Aorta (tissue), 5 donors: Measurements from ENCODE around the gene NEO1. TPM values are rescaled to one million over a fixed set of nuclear protein-coding genes. Genes with fewer than 3 reads are reported as not detected.
A peak's percentile ranks its signal among the peaks of the same experiment; 100 is the strongest.
"Not testable (repeated sequence)": the region's sequence is repeated elsewhere in the genome, so short reads cannot be mapped to it uniquely, and the experiment has no call there.

Experiments
- ATAC-seq: fragments of 200-7000 bp; cut with Tn5 transposase; one replicate; pipeline ENCODE4 v1.9.1; 2022; ENCODE audit warnings: moderate library complexity; ENCODE audit not compliant: low FRiP score
- DNase-seq, 2 donors: peaks; one replicate each; pipeline ENCODE4 v3.0.0-alpha.2; 2020
- H3K27ac ChIP-seq, 2 donors: one replicate each; pipeline ENCODE4 v1.5.1; 2013; ENCODE audit warnings: low read length in 2 of 2, mild to moderate bottlenecking in 2 of 2, moderate library complexity in 2 of 2, control low read depth in 1 of 2, inconsistent platforms in 1 of 2, low read depth in 1 of 2
- H3K27me3 ChIP-seq, 2 donors: one replicate each; pipeline ENCODE4 v1.6.1; 2013; ENCODE audit warnings: control low read depth in 1 of 2, low read length in 1 of 2, mild to moderate bottlenecking in 1 of 2, moderate library complexity in 1 of 2; ENCODE audit not compliant: insufficient read depth in 2 of 2, control insufficient read depth in 1 of 2
- H3K36me3 ChIP-seq, 2 donors: one replicate each; pipeline ENCODE4 v1.6.1; 2013; ENCODE audit warnings: control low read depth in 1 of 2, low read length in 1 of 2, mild to moderate bottlenecking in 1 of 2; ENCODE audit not compliant: insufficient read depth in 2 of 2, control insufficient read depth in 1 of 2
- H3K4me1 ChIP-seq, 2 donors: one replicate each; pipeline ENCODE4 v1.6.1; 2013; ENCODE audit warnings: low read length in 2 of 2, control low read depth in 1 of 2, mild to moderate bottlenecking in 1 of 2, moderate library complexity in 1 of 2; ENCODE audit not compliant: insufficient read depth in 2 of 2, control insufficient read depth in 1 of 2
- H3K4me3 ChIP-seq, 2 donors: one replicate each; pipeline ENCODE4 v1.5.1; 2013; ENCODE audit warnings: low read length in 2 of 2, control low read depth in 1 of 2, mild to moderate bottlenecking in 1 of 2
- H3K9me3 ChIP-seq: one replicate; pipeline ENCODE4 v1.6.1; 2013; ENCODE audit warnings: mild to moderate bottlenecking, low read length; ENCODE audit not compliant: control insufficient read depth
- whole genome bisulfite sequencing, 2 donors: extraction: QIAGEN DNeasy Blood & Tissue Kit; methylation state at CpG; one replicate each; pipeline ENCODE4 v1.1.7; 2013; 5-methylcytosine and 5-hydroxymethylcytosine counted together
- intact Hi-C, 2 donors: fragments of 100-400 bp; cut with DNase I; formaldehyde crosslinking; loops; one replicate each; pipeline versions ENCODE4 v1.14.2 to v1.15.0; 2022
- polyA plus RNA-seq, 2 donors: library from polyadenylated mRNA; stranded (reverse); fragments of 200-250 nt; gene quantifications; one replicate each; pipeline ENCODE4 v1.2.3, GENCODE V29; 2013
- total RNA-seq, 2 donors: library from RNA; stranded (reverse); fragmentation: NEBNext Ultra II Directional; extraction: Animal tissue kit (Norgen Biotek cat#: 25700); gene quantifications; one replicate each; pipeline ENCODE4 v1.2.1, GENCODE V29; 2021
- donor health status: healthy with polysubstance abuse.
- donor health status: Bipolar disorder and iron deficiency.
- donor health status: DM: no; HTN: no; CAD: no.
- donor health status: DM: no; HTN: no; CAD: no.
- donor health status: DM: yes; HTN: yes; CAD: no.

Gene NEO1
- total and polyA plus RNA-seq, 4 donors: 11.3 to 46.7 (median 24.7) TPM

DNA sequence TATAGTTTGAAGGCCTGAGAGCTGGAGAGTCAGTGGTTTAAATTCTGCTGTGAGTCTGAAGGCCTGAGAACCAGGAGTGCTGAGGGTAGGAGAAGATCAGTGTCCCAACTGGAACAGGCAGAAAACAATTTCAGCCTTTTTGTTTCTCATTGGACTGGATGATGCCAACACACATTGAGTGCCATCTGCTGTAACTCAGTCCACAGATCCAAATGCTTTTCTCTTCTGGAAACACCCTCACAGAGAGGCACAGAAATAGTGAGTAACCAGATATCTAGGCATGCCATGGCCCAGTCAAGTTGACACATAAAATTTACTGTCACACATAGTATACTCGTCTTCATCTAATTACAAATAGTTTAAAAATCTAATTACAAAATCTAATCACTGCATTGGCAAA, 100.8 kb downstream of the NEO1 start:
- ATAC-seq (no peak), DNase-seq (no peak)
- Histone ChIP-seq H3K27me3 (no peaks in the 10 kb centered on the region), H3K4me3 (no peak overlapping the region), H3K36me3 (peaks cover 0 to 3% of the 10 kb centered on the region in 2 donors), H3K4me1 (no peaks in the 10 kb centered on the region), H3K9me3 (peaks cover 1% of the 10 kb centered on the region), H3K27ac (no peak overlapping the region)
- WGBS, 2 donors: 92 to 100% methylated on average over 1 of the region's 1 CpG
- intact Hi-C loops: no loop called here

- ATAC-seq (no peak), DNase-seq (no peak)
- no peak overlapping the region for H3K27ac ChIP-seq
- WGBS, 2 donors: 86 to 87% methylated on average over 5 of the region's 5 CpGs
- H3K4me1 ChIP-seq: no peaks in the 10 kb centered on the region
- peaks cover 1% of the 10 kb centered on the region for H3K9me3 ChIP-seq
- H3K36me3 ChIP-seq: peaks cover 0 to 3% of the 10 kb centered on the region in 2 donors
- H3K27me3 ChIP-seq: no peaks in the 10 kb centered on the region
- no peak overlapping the region for H3K4me3 ChIP-seq
- intact Hi-C loops: no loop called here
Observed at GRCh38 chr15:73153447-73153846, 101.2 kb downstream of the NEO1 start.

DNA sequence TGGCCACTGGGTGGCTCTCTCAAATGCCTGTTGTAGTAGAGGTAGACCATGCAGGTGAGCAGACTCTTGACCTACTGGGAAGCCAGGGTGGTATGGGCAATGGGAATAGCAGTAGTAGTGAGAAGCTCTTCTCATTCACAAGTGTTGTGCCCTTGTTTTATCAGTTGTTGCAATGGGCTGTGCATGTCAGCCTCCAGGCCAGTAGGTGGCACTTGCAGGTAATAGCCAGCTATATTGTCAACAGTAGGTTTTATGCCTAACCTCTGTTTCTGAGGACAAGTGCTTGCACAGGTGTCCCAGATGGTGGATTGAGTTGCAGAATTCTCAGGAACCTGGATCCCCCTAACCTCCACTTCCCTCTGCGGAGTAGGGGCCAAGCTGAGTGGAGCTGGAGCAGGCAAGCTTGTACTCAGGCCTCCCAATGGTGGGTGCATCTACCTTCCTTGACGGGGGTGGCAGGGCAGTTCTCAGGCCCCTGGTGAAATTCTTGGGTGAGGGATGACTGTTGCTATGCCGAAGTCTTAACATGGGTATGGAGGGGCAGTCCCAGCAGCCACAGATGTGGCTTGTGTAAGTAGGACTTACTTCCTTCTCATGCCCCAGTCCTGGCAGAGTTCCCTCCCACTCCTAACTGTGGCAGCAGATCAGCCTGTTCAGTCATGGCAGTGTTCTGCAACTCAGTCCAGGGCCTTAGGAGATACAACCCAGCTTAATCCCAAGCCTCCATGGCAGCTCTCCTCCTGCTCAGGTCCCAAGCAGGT, 104.3 kb downstream of the NEO1 start:
- Histone ChIP-seq H3K27ac (no peak overlapping the region), H3K4me3 (no peak overlapping the region), H3K9me3 (peaks cover 1% of the 10 kb centered on the region), H3K27me3 (no peaks in the 10 kb centered on the region), H3K36me3 (peaks cover 0 to 3% of the 10 kb centered on the region in 2 donors), H3K4me1 (peaks cover 1 to 3% of the 10 kb centered on the region in 2 donors)
- 98% methylated on average over 3 of the region's 3 CpGs for WGBS, 2 donors
- intact Hi-C loops: no loop called here
- ATAC-seq (peak; percentile 36), DNase-seq (no peak)

- Histone ChIP-seq H3K27me3 (no peaks in the 10 kb centered on the region), H3K4me1 (peaks cover 3 to 8% of the 10 kb centered on the region in 2 donors), H3K36me3 (no peaks in the 10 kb centered on the region), H3K4me3 (no peak overlapping the region), H3K9me3 (no peaks in the 10 kb centered on the region), H3K27ac (peak overlapping the region in 1 of 2 donors; percentile 81)
- 4 to 16% methylated on average over 1 of the region's 1 CpG for WGBS, 2 donors
- no peak for ATAC-seq
- DNase-seq: no peak
- intact Hi-C loops: no loop called here
Observed at GRCh38 chr15:73161546-73161945, 109.3 kb downstream of the NEO1 start.

- peaks cover 2 to 5% of the 10 kb centered on the region in 2 donors for H3K4me1 ChIP-seq
Observed at GRCh38 chr15:73165435-73165834, 113.2 kb downstream of the NEO1 start.

DNA sequence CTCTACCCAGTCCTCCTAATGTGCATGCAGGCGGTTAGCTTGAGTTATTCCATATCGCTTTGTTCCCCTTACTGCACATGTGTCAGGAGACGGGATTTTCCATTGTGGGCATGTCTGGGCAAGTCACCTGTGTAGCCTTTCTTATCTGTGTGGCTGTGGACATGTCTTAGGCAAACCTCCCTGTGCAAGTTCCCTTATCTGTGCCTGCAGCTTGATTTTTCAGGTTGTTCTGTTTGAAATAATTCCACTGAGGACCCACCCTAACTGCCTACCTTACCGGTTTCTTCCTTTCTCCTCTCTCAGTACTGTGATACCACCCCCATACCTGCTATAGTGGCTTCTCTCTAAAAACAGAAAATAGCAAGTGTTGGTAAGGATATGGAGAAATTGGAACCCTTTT, 113.6 kb downstream of the NEO1 start:
- ATAC-seq (no peak), DNase-seq (no peak)
- Histone ChIP-seq H3K4me1 (peaks cover 2 to 5% of the 10 kb centered on the region in 2 donors), H3K4me3 (no peak overlapping the region), H3K36me3 (no peaks in the 10 kb centered on the region), H3K9me3 (no peaks in the 10 kb centered on the region), H3K27me3 (no peaks in the 10 kb centered on the region), H3K27ac (no peak overlapping the region)
- intact Hi-C loops: no loop called here
- WGBS, 2 donors: 97 to 98% methylated on average over 4 of the region's 4 CpGs

More at GRCh38 chr15:73165435-73165834, 113.2 kb downstream of the NEO1 start:
- H3K9me3 ChIP-seq: no peaks in the 10 kb centered on the region
- ATAC-seq (no peak), DNase-seq (no peak)
- H3K4me3 ChIP-seq: no peak overlapping the region
- no peaks in the 10 kb centered on the region for H3K36me3 ChIP-seq
- no peak overlapping the region for H3K27ac ChIP-seq
- no peaks in the 10 kb centered on the region for H3K27me3 ChIP-seq
- intact Hi-C loops: no loop called here
- 97 to 98% methylated on average over 3 of the region's 3 CpGs for WGBS, 2 donors

- H3K4me1 ChIP-seq, H3K27me3 ChIP-seq, H3K36me3 ChIP-seq, intact Hi-C loops, DNase-seq, H3K4me3 ChIP-seq, ATAC-seq, H3K9me3 ChIP-seq, H3K27ac ChIP-seq: not testable (repeated sequence)
- no CpG with 5 or more reads among the region's 1 CpG for WGBS, 2 donors
Observed at GRCh38 chr15:73166711-73167110, 114.4 kb downstream of the NEO1 start.

DNA sequence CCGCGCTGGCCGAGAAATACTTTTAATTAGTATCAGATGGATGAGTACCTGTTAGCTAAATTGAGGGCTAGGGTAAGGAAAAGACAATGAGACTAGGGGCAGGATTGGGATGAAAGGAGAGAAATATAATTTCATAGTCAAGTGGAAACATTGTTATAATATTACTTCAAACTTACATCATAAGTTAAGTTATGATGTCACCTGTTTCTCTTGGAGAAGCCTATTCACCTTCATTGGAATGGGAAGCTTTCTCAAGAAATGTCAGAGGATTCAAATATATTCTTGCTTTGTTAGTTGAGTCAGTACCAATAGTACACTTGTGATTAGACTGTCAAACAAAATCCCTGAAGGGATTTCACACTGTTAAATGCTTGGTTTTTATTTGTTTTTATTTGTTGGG, 116.2 kb downstream of the NEO1 start:
- peaks cover 0 to 4% of the 10 kb centered on the region in 2 donors for H3K4me1 ChIP-seq
- H3K9me3 ChIP-seq: no peaks in the 10 kb centered on the region
- ATAC-seq (no peak), DNase-seq (no peak)
- H3K36me3 ChIP-seq: no peaks in the 10 kb centered on the region
- WGBS, 2 donors: 98% methylated on average over 3 of the region's 3 CpGs
- no peak overlapping the region for H3K4me3 ChIP-seq
- H3K27ac ChIP-seq: no peak overlapping the region
- H3K27me3 ChIP-seq: no peaks in the 10 kb centered on the region
- intact Hi-C loops: no loop called here

- ATAC-seq: no peak
- 71 to 75% methylated on average over 9 of the region's 9 CpGs for WGBS, 2 donors
- intact Hi-C loops: no loop called here
- Histone ChIP-seq H3K27ac (no peak overlapping the region), H3K36me3 (no peaks in the 10 kb centered on the region), H3K4me1 (peaks cover 5 to 6% of the 10 kb centered on the region in 2 donors), H3K27me3 (no peaks in the 10 kb centered on the region), H3K4me3 (no peak overlapping the region), H3K9me3 (no peaks in the 10 kb centered on the region)
- no peak for DNase-seq
Observed at GRCh38 chr15:73171711-73172110, 119.4 kb downstream of the NEO1 start.
